Glutamatergic neuron (in vitro differentiated cells): ENCODE results near the gene A4GALT. TPM values are rescaled to one million over a fixed set of nuclear protein-coding genes. Genes with fewer than 3 reads are reported as not detected.

Source experiments
- DNase-seq: peaks from one replicate; pipeline ENCODE4 v3.0.0; 2022
- H3K27ac Mint-ChIP-seq: one replicate; pipeline ENCODE4 v1.8.0; 2020; ENCODE audit warnings: mild to moderate bottlenecking, mixed read lengths, inconsistent platforms; ENCODE audit not compliant: unreplicated experiment
- H3K27me3 Mint-ChIP-seq: one replicate; pipeline ENCODE4 v1.8.0; 2020; ENCODE audit warnings: mild to moderate bottlenecking, moderate library complexity, mixed read lengths, inconsistent platforms; ENCODE audit not compliant: unreplicated experiment
- H3K36me3 Mint-ChIP-seq: one replicate; pipeline ENCODE4 v1.8.0; 2020; ENCODE audit warnings: mild to moderate bottlenecking, mixed read lengths, inconsistent platforms; ENCODE audit not compliant: unreplicated experiment
- H3K4me1 Mint-ChIP-seq: one replicate; pipeline ENCODE4 v1.8.0; 2020; ENCODE audit warnings: mild to moderate bottlenecking, low read depth, mixed read lengths, inconsistent platforms; ENCODE audit not compliant: unreplicated experiment
- H3K4me3 Mint-ChIP-seq: one replicate; pipeline ENCODE4 v1.8.0; 2020; ENCODE audit warnings: mild to moderate bottlenecking, mixed read lengths, inconsistent platforms; ENCODE audit not compliant: unreplicated experiment
- H3K9me3 Mint-ChIP-seq: one replicate; pipeline ENCODE4 v1.8.0; 2020; ENCODE audit warnings: mild to moderate bottlenecking, moderate library complexity, mixed read lengths, inconsistent platforms; ENCODE audit not compliant: unreplicated experiment
- total RNA-seq: library from RNA; stranded (reverse); fragmentation: NEBNext Ultra II Directional; extraction: Animal tissue kit (Norgen Biotek cat#: 25700); gene quantifications from one replicate; pipeline ENCODE4 v1.2.1, GENCODE V29; 2021; ENCODE audit not compliant: unreplicated experiment
- TF ChIP-seq, protein P1 (sequence below): fragments of 200-600 bp; sonication (generic); IDR thresholded peaks from one replicate; pipeline ENCODE4 v1.5.0; 2021; ENCODE audit not compliant: partially characterized antibody, unreplicated experiment

The A4GALT gene
- total RNA-seq, 1 donor from 2014 or later, result 61.4 TPM

GRCh38 chr22:42648368-42649245, 72.1 kb downstream of the A4GALT start:
- TF ChIP-seq, protein P1, sequence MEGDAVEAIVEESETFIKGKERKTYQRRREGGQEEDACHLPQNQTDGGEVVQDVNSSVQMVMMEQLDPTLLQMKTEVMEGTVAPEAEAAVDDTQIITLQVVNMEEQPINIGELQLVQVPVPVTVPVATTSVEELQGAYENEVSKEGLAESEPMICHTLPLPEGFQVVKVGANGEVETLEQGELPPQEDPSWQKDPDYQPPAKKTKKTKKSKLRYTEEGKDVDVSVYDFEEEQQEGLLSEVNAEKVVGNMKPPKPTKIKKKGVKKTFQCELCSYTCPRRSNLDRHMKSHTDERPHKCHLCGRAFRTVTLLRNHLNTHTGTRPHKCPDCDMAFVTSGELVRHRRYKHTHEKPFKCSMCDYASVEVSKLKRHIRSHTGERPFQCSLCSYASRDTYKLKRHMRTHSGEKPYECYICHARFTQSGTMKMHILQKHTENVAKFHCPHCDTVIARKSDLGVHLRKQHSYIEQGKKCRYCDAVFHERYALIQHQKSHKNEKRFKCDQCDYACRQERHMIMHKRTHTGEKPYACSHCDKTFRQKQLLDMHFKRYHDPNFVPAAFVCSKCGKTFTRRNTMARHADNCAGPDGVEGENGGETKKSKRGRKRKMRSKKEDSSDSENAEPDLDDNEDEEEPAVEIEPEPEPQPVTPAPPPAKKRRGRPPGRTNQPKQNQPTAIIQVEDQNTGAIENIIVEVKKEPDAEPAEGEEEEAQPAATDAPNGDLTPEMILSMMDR, result no peak
- peaks cover 8% of the 10 kb centered on the region for H3K9me3 Mint-ChIP-seq
- H3K27ac Mint-ChIP-seq, result peak overlapping the region; percentile 96
- H3K4me1 Mint-ChIP-seq, result peaks cover 11% of the 10 kb centered on the region
- no peaks in the 10 kb centered on the region for H3K36me3 Mint-ChIP-seq
- peaks cover 5% of the 10 kb centered on the region for H3K27me3 Mint-ChIP-seq
- DNase-seq, result no peak
- peak overlapping the region; percentile 98 for H3K4me3 Mint-ChIP-seq

- Mint-ChIP-seq H3K9me3 (peaks cover 8% of the 10 kb centered on the region), H3K27ac (no peak overlapping the region), H3K4me1 (peaks cover 11% of the 10 kb centered on the region), H3K4me3 (peak overlapping the region; percentile 98), H3K36me3 (no peaks in the 10 kb centered on the region), H3K27me3 (peaks cover 5% of the 10 kb centered on the region)
- no peak for DNase-seq
- TF ChIP-seq, protein P1, result no peak
These were observed 72.7 kb downstream of the A4GALT start for GRCh38 chr22:42648017-42648367.

DNA sequence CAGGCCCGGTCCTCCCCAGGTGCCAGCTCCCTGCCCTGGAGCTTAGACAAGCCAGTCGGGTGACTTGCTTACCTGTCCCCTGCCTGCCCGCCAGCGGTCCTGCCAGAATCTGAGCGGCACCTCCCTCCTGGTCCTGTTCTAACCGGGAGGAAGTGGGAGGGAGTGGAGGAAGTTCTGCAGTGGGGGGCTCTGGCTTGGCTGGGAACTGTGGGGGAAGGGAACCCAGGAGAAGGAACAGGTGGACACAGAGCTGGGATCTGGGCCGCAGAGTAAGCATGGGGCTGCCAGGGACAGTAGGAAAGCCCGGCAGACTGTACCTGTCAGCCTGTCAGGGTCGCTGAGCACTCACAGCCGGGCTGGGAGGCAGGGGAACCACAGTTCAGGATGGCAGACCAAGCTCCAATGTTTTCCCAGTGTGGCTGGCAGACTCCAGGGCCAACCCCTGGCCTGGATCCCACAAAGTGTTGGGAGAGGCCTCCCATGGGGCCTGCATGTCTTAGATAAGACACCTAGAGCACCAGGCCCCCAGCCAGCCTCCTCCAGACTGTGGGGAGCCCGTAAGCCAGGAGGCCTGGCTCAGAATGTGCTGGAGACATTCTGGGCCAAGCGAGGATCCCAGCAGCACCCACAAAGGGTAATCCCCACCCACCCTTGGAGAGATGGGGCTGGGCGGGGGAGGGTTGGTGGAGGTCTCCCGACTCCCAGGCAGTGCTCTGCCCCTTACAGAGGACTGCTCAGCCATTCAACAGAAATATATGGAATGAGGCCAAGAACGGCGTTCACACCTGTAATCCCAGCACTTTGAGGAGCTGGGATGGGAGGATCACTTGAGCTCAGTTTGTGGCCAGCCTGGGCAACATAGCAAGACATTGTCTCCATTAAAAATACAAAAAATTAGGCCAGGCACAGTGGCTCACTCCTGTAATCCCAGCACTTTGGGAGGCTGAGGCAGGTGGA, 73.8 kb downstream of the A4GALT start:
- no peak for DNase-seq
- Mint-ChIP-seq H3K9me3 (peaks cover 8% of the 10 kb centered on the region), H3K27me3 (peaks cover 5% of the 10 kb centered on the region), H3K4me1 (peaks cover 11% of the 10 kb centered on the region), H3K27ac (no peak overlapping the region), H3K4me3 (peak overlapping the region; percentile 30), H3K36me3 (no peaks in the 10 kb centered on the region)
- TF ChIP-seq, protein P1, result no peak

- Mint-ChIP-seq H3K27me3 (peaks cover 5% of the 10 kb centered on the region), H3K36me3 (no peaks in the 10 kb centered on the region), H3K9me3 (peaks cover 8% of the 10 kb centered on the region), H3K4me1 (peaks cover 11% of the 10 kb centered on the region), H3K4me3 (peak overlapping the region; percentile 55), H3K27ac (peak overlapping the region; percentile 43)
- TF ChIP-seq, protein P1, result no peak
- DNase-seq, result peak; percentile 17
These were observed 74.6 kb downstream of the A4GALT start for GRCh38 chr22:42645938-42646568.
